Keratinocyte (primary cell): ENCODE data around the gene ZFYVE16.

Experiments
- EZH2 ChIP-seq: IDR thresholded peaks from one replicate; pipeline ENCODE4 v1.6.1; 2012; ENCODE audit warnings: inconsistent platforms, mild to moderate bottlenecking, low read length, moderate library complexity
- TF ChIP-seq, protein P1 (sequence below), 3 experiments: IDR thresholded peaks in 1 of 3; conservative IDR thresholded peaks in 1 of 3; optimal IDR thresholded peaks in 1 of 3; 2 replicates in 2 of 3; 3 replicates in 1 of 3; pipeline versions ENCODE3 to v1.5.1; 2011; ENCODE audit warnings: low read length in 3 of 3, mild to moderate bottlenecking in 3 of 3, moderate library complexity in 2 of 3, control low read depth in 1 of 3, inconsistent platforms in 1 of 3; ENCODE audit not compliant: insufficient read depth in 2 of 3; ENCODE audit errors: extremely low read depth in 1 of 3

DNA sequence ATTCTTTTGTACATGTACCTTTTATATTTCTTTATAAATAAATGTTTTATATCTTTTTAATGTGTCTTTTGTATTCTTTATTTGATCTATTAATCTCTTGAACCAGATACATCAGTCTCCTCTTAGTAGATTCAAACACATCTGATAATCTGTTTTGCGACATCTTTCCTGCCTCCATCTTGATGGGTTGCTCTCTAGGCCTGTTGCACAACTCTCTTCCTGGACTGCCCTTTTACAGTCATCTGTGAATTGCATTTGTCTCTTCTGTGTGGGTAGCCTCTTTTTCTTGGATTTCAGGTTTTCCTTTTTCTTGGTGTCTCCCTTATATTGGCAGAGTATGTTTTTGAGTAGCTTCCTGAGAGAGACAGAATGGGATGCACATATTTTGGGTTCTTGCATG, 6.2 kb downstream of the ZFYVE16 start:
- TF ChIP-seq, protein P1, sequence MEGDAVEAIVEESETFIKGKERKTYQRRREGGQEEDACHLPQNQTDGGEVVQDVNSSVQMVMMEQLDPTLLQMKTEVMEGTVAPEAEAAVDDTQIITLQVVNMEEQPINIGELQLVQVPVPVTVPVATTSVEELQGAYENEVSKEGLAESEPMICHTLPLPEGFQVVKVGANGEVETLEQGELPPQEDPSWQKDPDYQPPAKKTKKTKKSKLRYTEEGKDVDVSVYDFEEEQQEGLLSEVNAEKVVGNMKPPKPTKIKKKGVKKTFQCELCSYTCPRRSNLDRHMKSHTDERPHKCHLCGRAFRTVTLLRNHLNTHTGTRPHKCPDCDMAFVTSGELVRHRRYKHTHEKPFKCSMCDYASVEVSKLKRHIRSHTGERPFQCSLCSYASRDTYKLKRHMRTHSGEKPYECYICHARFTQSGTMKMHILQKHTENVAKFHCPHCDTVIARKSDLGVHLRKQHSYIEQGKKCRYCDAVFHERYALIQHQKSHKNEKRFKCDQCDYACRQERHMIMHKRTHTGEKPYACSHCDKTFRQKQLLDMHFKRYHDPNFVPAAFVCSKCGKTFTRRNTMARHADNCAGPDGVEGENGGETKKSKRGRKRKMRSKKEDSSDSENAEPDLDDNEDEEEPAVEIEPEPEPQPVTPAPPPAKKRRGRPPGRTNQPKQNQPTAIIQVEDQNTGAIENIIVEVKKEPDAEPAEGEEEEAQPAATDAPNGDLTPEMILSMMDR (optimal IDR thresholded peaks at IDR 0.05 in 1 of 3, IDR thresholded peaks at IDR 0.05 in 1 of 3, conservative IDR thresholded peaks at IDR 0.05 in 1 of 3; ENCODE audit: extremely low read depth in 1 of 3, insufficient read depth in 2 of 3, low read length in 3 of 3): no peak
- no peak for TF ChIP-seq EZH2
